HCT116 (cell line): ENCODE results near the gene AGAP1. TPM values are rescaled to one million over a fixed set of nuclear protein-coding genes. Genes with fewer than 3 reads are reported as not detected.

Experiments
- ATAC-seq: fragments of 200-7000 bp; cut with Tn5 transposase; 2 replicates; pipeline ENCODE4 v1.9.1; 2020; ENCODE audit warnings: mild to moderate bottlenecking, moderate library complexity
- BruUV-seq: library from RNA; stranded (reverse); fragments of 400-500 nt; replicated peaks from 2 replicates; lab custom pipeline; 2021; lab: Mats Ljungman, UMichigan
- CTCF ChIA-PET: fragments of 300-600 bp; sonication (Branson Sonifier 250); formaldehyde crosslinking; loops from one replicate; lab custom pipeline; 2021; ENCODE audit warnings: antibody characterized with exemption; lab: Charles Lee
- POLR2A ChIA-PET: fragments of 300-600, 350-600 bp; sonication (Branson Sonifier 250); formaldehyde crosslinking; loops from one replicate; lab custom pipeline; 2021; ENCODE audit warnings: antibody characterized with exemption; lab: Charles Lee
- RAD21 ChIA-PET, 2 experiments: fragments of 300-600 bp; sonication (Branson Sonifier 250); formaldehyde crosslinking; loops; one replicate each; lab custom pipeline; 2023; ENCODE audit warnings: low total read pairs in 2 of 2; ENCODE audit not compliant: uncharacterized antibody in 2 of 2, unreplicated experiment in 2 of 2, low non-redundant PET in 1 of 2; lab: Charles Lee
- DNase-seq: peaks from one replicate; pipeline ENCODE4 v3.0.0-alpha.2; 2010; ENCODE audit warnings: low read depth, low spot score
- H2AFZ ChIP-seq: fragments of 200-600 bp; shearing (Covaris generic), sonication (generic); 2 replicates; pipeline ENCODE4 v1.6.1; 2017; ENCODE audit warnings: low read depth, mixed run types, mixed read lengths, antibody characterized with exemption, low read length; ENCODE audit not compliant: poor library complexity, severe bottlenecking
- H3K27ac ChIP-seq: 2 replicates; pipeline ENCODE4 v1.5.1; 2012; ENCODE audit warnings: low read depth, low read length
- H3K27me3 ChIP-seq: fragments of 200-600 bp; sonication (generic); 2 replicates; pipeline ENCODE4 v1.6.1; 2016; ENCODE audit warnings: mixed run types, low read length, mixed read lengths; ENCODE audit not compliant: insufficient read depth
- H3K36me3 ChIP-seq, 2 experiments: fragments of 200-500 bp in 1 of 2; fragments of 200-600 bp in 1 of 2; sonication (Bioruptor generic) in 1 of 2; sonication (generic) in 1 of 2; 2 replicates each; pipeline versions ENCODE4 v1.5.1 to v1.6.1; 2014 to 2016; ENCODE audit warnings: low read length in 2 of 2, inconsistent platforms in 1 of 2, mixed read lengths in 1 of 2, mixed run types in 1 of 2; ENCODE audit not compliant: insufficient read depth in 2 of 2, control insufficient read depth in 1 of 2
- H3K4me1 ChIP-seq, 2 experiments: fragments of 200-600 bp in 1 of 2; sonication (generic) in 1 of 2; 2 replicates each; pipeline versions ENCODE4 v1.5.1 to v1.6.1; 2012 to 2017; ENCODE audit warnings: low read length in 2 of 2, inconsistent platforms in 1 of 2, mild to moderate bottlenecking in 1 of 2, mixed read lengths in 1 of 2, mixed run types in 1 of 2, moderate library complexity in 1 of 2; ENCODE audit not compliant: insufficient read depth in 2 of 2, control insufficient read depth in 1 of 2
- H3K4me2 ChIP-seq: fragments of 200-600 bp; sonication (generic); 2 replicates; pipeline ENCODE4 v1.6.1; 2017; ENCODE audit warnings: mixed run types, low read length, mixed read lengths
- H3K4me3 ChIP-seq, 2 experiments: fragments of 200-600 bp in 1 of 2; sonication (generic) in 1 of 2; replicated peaks in 1 of 2; 2 replicates each; pipeline ENCODE4 v1.5.1; 2011 to 2016; ENCODE audit warnings: low read length in 2 of 2, control low read depth in 1 of 2, low read depth in 1 of 2, mild to moderate bottlenecking in 1 of 2, mixed read lengths in 1 of 2, mixed run types in 1 of 2
- H3K79me2 ChIP-seq: fragments of 200-600 bp; sonication (generic); 2 replicates; pipeline ENCODE4 v1.6.1; 2017; ENCODE audit warnings: mild to moderate bottlenecking, mixed run types, low read length, moderate library complexity, mixed read lengths; ENCODE audit not compliant: insufficient read depth
- H3K9ac ChIP-seq: fragments of 200-600 bp; sonication (generic); 2 replicates; pipeline ENCODE4 v1.6.1; 2016; ENCODE audit warnings: low read length, mixed read lengths
- H3K9me2 ChIP-seq: fragments of 200-600 bp; sonication (generic), shearing (Covaris generic); 2 replicates; pipeline ENCODE4 v1.6.1; 2017; ENCODE audit warnings: mixed run types, mild to moderate bottlenecking, moderate library complexity; ENCODE audit not compliant: insufficient read depth
- H3K9me3 ChIP-seq, 2 experiments: fragments of 200-500 bp in 1 of 2; fragments of 200-600 bp in 1 of 2; sonication (Bioruptor generic) in 1 of 2; sonication (generic) in 1 of 2; 2 replicates each; pipeline ENCODE4 v1.6.1; 2014 to 2017; ENCODE audit warnings: low read length in 2 of 2, mixed read lengths in 2 of 2, inconsistent platforms in 1 of 2, low read depth in 1 of 2, mild to moderate bottlenecking in 1 of 2, mixed run types in 1 of 2, moderate library complexity in 1 of 2; ENCODE audit not compliant: control insufficient read depth in 1 of 2, insufficient read depth in 1 of 2
- H4K20me1 ChIP-seq: fragments of 200-600 bp; sonication (generic), shearing (Covaris generic); 2 replicates; pipeline ENCODE4 v1.6.1; 2017; ENCODE audit warnings: mixed run types, mild to moderate bottlenecking, moderate library complexity; ENCODE audit not compliant: insufficient read depth
- ATF3 ChIP-seq: IDR thresholded peaks from 2 replicates; pipeline ENCODE4 v1.6.1; 2012
- CEBPB ChIP-seq: IDR thresholded peaks from 2 replicates; pipeline ENCODE4 v1.6.1; 2012; ENCODE audit warnings: low read depth
- CTCF ChIP-seq, 3 experiments: fragments of 200-600 bp in 1 of 3; sonication (generic) in 1 of 3; IDR thresholded peaks in 2 of 3; conservative IDR thresholded peaks in 1 of 3; 2 replicates each; pipeline ENCODE4 v1.5.1; 2012 to 2017; ENCODE audit warnings: low read depth in 2 of 3, low read length in 2 of 3, antibody characterized with exemption in 1 of 3, borderline replicate concordance in 1 of 3, control low read depth in 1 of 3, mild to moderate bottlenecking in 1 of 3, mixed read lengths in 1 of 3, mixed run types in 1 of 3, moderate library complexity in 1 of 3; ENCODE audit not compliant: insufficient read depth in 1 of 3
- ELF1 ChIP-seq: IDR thresholded peaks from 2 replicates; pipeline ENCODE4 v1.6.1; 2012; ENCODE audit warnings: low read depth, borderline replicate concordance
- EZH2phosphoT487 ChIP-seq: fragments of 200-600 bp; IDR thresholded peaks from 2 replicates; pipeline ENCODE4 v1.6.1; 2018; ENCODE audit warnings: antibody characterized with exemption, borderline replicate concordance
- FOSL1 ChIP-seq: IDR thresholded peaks from 2 replicates; pipeline ENCODE4 v1.6.1; 2012; ENCODE audit warnings: low read depth
- MAX ChIP-seq: IDR thresholded peaks from 2 replicates; pipeline ENCODE4 v1.6.1; 2012
- POLR2AphosphoS5 ChIP-seq: IDR thresholded peaks from 2 replicates; pipeline ENCODE4 v1.6.1; 2011; ENCODE audit warnings: mild to moderate bottlenecking, low read depth, low read length, moderate library complexity
- RAD21 ChIP-seq: IDR thresholded peaks from 2 replicates; pipeline ENCODE4 v1.6.1; 2012; ENCODE audit warnings: low read depth, mild to moderate bottlenecking
- REST ChIP-seq: IDR thresholded peaks from 2 replicates; pipeline ENCODE4 v1.6.1; 2012; ENCODE audit warnings: low read depth
- SIN3A ChIP-seq: IDR thresholded peaks from 2 replicates; pipeline ENCODE4 v1.6.1; 2012; ENCODE audit warnings: low read depth
- SRF ChIP-seq: IDR thresholded peaks from 2 replicates; pipeline ENCODE4 v1.6.1; 2012; ENCODE audit warnings: low read depth
- YY1 ChIP-seq: IDR thresholded peaks from 2 replicates; pipeline ENCODE4 v1.6.1; 2011; ENCODE audit warnings: low read length, low read depth, moderate library complexity, mild to moderate bottlenecking; ENCODE audit not compliant: insufficient replicate concordance; ENCODE audit errors: extremely low read depth
- ZNF274 ChIP-seq: fragments of 200-500 bp; sonication (Bioruptor generic); IDR thresholded peaks from 2 replicates; pipeline ENCODE4 v1.6.1; 2014; ENCODE audit warnings: mild to moderate bottlenecking, low read depth, low read length, inconsistent platforms
- intact Hi-C: fragments of 100-400 bp; cut with micrococcal nuclease; formaldehyde crosslinking; loops from 2 replicates; pipeline ENCODE4 v1.10.0; 2022
- total RNA-seq: library from RNA; stranded (reverse); gene quantifications from one replicate; pipeline ENCODE4 v1.2.1, GENCODE V29; 2021; ENCODE audit not compliant: unreplicated experiment

AGAP1 gene
- total RNA-seq, 1 experiment from 2014 or later: 43.8 TPM

DNA sequence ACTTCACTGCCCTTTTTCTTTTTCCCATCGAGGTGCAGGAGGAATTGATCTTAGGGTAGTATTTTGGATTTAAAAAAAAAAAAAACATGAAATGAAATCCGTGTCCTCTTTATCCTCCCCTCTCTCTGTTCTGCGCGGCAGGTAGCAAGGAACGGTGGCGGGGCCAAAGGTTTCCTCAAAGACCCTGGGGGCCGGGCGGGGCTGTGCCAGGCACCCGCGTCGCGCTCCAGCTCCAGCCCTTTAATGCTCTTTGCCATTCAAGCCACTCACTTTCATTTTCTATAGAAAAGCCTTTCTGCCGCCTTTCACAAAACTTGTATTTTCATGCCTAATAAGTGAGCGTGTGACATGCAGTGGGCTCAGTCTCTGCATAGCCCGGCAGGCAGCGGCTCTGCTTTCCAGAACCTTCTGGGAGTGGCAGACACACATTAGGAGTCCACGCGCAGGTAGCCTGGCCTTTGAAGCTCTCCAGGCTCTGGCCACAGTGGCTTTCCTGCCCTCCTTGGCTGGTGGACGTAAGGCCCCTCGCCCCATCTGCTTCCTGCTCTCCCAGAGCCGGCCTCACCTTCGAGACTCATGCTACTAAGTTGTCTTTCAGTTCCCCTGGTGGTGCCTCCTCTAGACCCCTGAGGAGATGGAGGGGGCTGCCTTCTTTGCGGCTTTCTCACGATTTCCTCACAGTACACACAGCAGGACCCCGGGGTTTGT, 41.7 kb downstream of the AGAP1 start:
- ChIA-PET POLR2A (no interaction called here), RAD21 (no interaction called here), CTCF (no interaction called here)
- TF ChIP-seq POLR2AphosphoS5 (no peak), SIN3A (no peak), ATF3 (no peak), MAX (no peak), ZNF274 (no peak), RAD21 (no peak), FOSL1 (no peak), CEBPB (no peak), ELF1 (no peak), SRF (no peak), YY1 (no peak)
- no peak overlapping the region for H3K27ac ChIP-seq
- no peaks in the 10 kb centered on the region for H3K9me2 ChIP-seq
- no peak overlapping the region for H2AFZ ChIP-seq
- H3K79me2 ChIP-seq: peaks cover 94% of the 10 kb centered on the region
- H3K4me3 ChIP-seq: no peak overlapping the region
- no peaks in the 10 kb centered on the region for H3K27me3 ChIP-seq
- no peak overlapping the region for H3K4me2 ChIP-seq
- no TSS peak for BruUV-seq
- no peak for ATAC-seq
- no peak overlapping the region for H3K9ac ChIP-seq
- peaks cover 21% of the 10 kb centered on the region for H4K20me1 ChIP-seq
- H3K9me3 ChIP-seq: no peaks in the 10 kb centered on the region
- no peaks in the 10 kb centered on the region for H3K4me1 ChIP-seq
- intact Hi-C loops: no loop called here
- DNase-seq: no peak
- H3K36me3 ChIP-seq: no peaks in the 10 kb centered on the region

DNA sequence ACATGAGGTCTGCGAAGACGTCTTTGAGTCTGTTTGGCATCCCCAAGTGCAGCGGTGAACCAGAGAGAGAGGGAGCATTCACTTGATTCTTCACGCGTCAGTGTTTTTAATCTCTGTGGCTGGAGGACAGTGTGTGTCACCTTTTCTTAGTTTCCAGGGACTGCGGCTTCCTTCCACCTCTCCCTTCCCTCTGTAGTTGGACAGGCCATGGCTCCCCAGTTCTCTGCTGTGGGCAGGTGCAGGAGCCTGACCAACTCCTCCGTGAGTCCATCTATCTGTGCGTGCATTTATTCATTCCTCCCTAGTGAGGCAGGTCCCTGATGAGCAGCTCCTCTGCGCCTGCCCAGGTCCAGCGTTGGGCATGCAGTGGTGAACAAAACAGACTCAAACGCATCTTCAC, 42.9 kb downstream of the AGAP1 start:
- H3K79me2 ChIP-seq: peaks cover 92% of the 10 kb centered on the region
- H3K27me3 ChIP-seq: no peaks in the 10 kb centered on the region
- H3K36me3 ChIP-seq: no peaks in the 10 kb centered on the region
- ATAC-seq: no peak
- intact Hi-C loops: no loop called here
- POLR2A ChIA-PET: no interaction called here
- no peak overlapping the region for H3K4me3 ChIP-seq
- no peak for DNase-seq
- peaks cover 21% of the 10 kb centered on the region for H4K20me1 ChIP-seq
- no peaks in the 10 kb centered on the region for H3K4me1 ChIP-seq
- no peak overlapping the region for H2AFZ ChIP-seq
- H3K9ac ChIP-seq: no peak overlapping the region
- CTCF ChIA-PET: no interaction called here
- no peak overlapping the region for H3K4me2 ChIP-seq
- RAD21 ChIA-PET: no interaction called here
- no peaks in the 10 kb centered on the region for H3K9me2 ChIP-seq
- no TSS peak for BruUV-seq
- no peaks in the 10 kb centered on the region for H3K9me3 ChIP-seq
- no peak overlapping the region for H3K27ac ChIP-seq
- no peak for TF ChIP-seq REST
- TF ChIP-seq YY1: no peak
- TF ChIP-seq POLR2AphosphoS5: no peak
- no peak for TF ChIP-seq MAX
- TF ChIP-seq CTCF (IDR thresholded peaks at IDR 0.05 in 2 of 3, conservative IDR thresholded peaks at IDR 0.05 in 1 of 3; ENCODE audit: borderline replicate concordance in 1 of 3, insufficient read depth in 1 of 3, low read depth in 2 of 3, low read length in 2 of 3): no peak
- no peak for TF ChIP-seq EZH2phosphoT487
